ENCODE data around the gene GK.
A peak's percentile ranks its signal among the peaks of the same experiment; 100 is the strongest.
"Not testable (repeated sequence)": the region's sequence is repeated elsewhere in the genome, so short reads cannot be mapped to it uniquely, and the experiment has no call there.

The GK gene

DNA sequence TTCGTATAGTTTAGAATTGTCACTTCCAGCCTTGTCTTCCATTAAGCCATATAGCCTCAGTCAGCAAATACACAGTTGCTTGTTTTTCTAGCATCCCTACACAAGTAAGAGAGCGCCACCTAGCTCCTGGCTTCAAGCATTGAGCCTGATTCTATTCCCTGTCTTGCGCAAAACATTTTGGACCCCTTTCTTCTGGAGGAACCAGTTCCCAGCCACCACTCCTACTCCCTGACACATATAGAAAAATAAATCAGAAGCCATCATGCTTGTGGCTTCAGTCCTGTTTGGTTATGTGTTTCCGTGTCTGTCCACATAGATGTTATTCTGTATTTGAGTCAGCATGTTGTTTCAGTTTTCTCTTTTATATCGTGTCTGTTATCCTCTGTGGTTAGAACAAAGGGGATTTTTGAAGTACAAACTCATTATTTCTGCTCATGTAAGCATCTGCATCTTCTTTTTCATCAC, 59.9 kb downstream of the GK start:
- peak; percentile 59 for DNase-seq

DNA sequence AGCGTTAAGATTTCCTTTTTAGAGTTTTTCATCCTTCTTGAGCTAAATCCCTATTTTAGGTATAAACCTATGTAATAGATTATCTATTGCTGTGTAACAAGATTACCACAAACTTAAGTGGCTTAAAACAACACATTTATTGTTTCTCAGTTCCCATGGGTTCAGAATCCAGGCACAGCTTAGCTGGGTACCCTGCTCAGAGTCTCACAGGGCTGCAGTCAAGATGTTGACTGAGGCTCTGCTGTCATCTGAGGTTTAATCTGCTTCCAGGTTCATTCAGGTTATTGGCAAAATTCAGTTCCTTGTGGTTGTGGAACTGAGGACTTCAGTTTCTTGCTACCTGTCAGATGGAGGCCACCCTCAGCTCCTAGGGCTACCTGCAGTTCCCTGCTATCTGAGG, 60.9 kb downstream of the GK start:
- no peak for DNase-seq

DNA sequence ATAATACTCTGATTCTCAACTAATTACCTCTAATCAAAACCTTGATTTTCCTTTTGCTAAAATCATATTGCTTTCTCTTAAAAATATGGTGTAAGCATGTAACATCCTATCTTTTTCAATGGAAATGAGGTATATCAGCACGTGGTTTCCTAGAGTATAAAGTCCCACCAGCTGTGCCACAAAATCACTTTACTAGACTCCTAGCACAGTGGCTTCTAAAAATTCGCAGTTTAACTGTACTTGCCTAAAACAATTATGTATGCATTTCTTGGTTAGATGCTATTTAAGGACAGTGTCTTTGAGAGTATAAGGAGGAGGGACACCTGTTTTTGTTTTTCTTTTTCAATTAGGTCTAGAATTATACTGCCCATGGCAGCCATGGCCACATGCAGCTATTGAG, 62.8 kb downstream of the GK start:
- no peak for DNase-seq

DNA sequence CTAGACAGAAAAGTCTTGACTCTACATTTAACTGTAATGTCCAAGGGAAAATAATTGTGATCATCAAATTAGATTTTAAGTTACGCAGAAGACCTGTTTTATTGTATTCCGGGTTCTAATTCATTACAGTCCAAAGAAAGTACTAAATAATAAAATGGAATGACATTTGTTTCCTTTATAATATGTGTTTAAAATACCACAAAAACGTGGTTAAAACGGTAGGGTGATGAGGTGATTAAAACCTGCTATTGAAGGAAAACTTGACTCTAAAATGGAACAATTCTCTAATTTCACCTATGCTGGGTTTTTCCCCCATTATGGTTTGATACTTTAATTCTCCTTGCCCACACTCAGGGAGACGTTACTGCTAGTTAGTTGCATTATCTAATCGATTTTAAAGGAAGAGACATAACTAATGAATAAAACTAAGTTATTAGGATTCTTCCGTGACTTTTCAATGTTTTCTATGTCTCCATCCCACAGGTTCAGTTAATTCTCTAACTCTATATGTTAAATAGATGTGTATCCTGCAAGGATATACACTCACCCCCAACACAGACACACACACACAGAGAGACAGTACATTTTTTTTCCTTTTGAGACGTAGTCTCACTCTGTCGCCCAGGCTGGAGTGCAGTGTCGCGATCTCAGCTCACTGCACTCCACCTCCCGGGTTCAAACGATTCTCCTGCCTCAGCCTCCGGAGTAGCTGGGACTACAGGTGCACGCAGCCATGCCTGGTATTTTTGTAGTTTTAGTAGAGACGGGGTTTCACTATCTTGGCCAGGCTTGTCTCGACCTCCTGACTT, 80.8 kb downstream of the GK start:
- no peak for DNase-seq

DNA sequence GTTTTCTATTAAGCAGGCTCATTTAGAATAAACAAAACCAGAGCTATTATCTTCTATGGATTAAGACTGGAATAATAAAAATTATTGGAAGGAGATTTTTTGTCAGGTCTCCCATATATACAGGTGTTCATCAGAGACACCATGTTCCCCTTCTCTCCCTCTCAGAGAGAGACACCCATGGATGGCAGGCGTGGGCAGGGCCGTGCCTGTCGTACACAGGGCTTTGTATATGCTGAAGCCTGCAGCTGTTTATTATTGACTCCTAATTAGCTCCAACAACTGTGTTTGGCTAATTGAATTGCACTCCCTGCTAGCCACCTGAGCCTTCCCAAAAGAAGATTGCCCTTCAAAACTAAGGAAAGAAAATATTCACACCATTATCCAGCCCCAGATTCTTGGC, 81.6 kb downstream of the GK start:
- no peak for DNase-seq

DNA sequence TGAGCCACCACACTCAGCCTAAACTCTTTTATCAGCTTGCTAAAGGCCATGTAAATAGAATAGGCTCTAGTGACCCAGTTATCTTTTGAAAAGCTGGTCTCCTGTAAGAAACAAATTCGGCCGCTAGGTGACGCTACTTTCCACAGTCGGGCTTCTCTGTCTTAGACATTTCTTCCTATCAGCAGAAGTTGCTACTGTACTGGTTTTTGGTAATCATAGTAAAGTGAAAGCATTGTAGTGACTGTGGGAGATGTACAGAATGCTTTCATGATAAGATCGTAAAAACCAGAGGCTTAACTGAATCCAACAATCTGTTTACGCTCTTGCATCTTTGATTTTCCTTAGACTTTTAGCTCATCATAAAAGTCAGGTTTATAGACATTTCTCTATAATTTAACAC, 82.6 kb downstream of the GK start:
- DNase-seq = peak; percentile 42

DNA sequence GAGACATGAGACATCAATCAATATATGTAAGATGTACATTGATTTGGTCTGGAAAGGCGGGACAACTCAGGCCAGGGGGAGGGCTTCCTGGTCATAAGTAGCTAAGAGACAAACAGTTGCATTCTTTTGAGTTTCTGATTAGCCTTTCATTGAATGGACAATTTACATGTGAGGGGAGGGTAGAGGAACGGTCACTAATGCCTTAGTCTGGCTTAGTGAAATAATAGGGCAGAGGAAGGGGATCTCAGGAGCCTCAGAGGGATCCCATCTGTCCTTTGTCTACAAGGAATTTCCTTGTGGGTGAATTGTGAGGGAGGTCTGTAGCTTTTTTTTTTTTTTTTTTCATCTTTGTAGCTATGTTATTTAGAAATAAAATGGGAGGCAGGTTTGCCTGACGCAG, 88.3 kb downstream of the GK start:
- DNase-seq = no peak

DNA sequence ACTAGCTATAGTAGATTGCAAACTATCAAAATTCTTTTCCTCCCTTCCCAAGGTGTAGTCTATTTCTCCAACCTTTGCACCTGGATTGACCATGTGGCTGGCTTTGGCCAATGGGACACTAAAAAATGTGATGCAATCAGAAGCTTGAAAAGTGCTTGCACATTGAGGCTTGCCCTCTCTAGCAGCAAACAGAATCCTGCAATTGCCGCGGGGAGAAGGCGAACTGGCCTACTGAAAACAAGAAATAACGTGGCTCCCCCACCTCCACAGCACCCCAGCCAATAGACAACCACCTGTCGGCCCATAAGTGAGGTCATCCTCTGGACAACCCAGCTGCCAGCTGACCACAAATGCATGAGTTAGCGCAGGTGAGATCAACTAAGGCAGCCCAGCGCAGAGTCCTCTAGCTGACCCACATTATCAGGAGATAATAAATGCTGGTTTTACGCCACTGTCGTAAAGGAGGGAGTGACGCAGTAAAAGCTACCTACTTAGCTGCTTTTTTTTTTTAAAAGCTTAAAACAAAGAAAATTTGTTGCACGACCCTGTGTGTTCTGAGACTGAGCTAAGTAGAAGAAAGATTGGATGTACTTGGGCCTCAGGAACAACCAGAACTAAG, 95.2 kb downstream of the GK start:
- DNase-seq = no peak

DNA sequence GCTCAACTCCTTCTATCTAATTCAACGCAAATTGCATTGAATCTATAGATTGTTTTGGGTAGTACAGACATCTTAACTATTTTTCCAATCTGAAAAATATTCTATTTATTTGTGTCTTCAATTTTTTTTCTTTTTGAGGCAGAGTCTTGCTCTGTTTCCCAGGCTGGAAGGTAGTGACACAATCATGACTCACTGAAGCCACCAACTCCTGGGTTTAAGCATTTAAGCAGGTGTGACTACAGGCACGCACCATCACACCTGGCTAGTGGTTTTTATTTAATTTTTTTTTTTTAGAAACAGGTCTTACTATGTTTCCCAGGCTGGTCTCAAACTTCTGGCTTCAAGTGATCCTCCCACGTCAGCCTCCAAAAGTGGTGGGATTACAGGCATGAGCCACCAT, 98.3 kb downstream of the GK start:
- DNase-seq = no peak

DNA sequence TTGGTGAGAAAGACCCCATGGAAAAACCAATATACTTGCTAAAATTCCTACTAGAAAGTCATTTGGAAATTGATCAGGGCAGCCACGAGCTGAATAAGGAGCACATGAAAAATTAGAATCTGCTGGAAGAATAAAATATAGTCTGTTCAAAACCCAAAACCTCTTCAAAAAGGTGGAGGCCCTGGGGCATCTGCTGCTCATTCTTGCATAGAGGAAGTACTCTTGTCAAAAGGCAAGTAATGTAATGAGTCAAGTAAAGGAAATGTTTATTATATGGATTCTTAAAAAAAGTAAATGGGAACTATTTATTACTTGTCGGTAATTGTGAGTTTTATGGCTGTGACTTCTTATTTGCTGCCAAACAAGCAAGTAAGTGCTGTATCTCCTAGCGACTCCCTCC, 109.5 kb downstream of the GK start:
- DNase-seq = no peak

DNA sequence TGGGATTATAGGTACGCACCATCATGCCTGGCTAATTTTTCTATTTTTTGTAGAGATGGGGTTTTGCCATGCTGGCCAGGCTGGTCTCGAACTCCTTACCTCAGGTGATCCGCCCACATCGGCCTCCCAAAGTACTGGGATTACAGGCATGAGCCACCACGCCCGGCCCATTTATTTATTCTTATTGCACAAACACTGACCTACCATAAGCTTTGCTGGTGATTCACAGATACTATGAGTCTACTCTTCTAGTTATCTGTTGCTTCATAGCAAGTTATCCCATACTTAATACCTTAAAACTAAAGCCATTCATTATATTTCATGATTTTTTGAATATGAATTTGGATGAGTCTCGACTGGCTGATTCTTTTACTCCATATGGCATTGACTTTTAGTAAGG, 120.5 kb downstream of the GK start:
- DNase-seq = not testable (repeated sequence)

DNA sequence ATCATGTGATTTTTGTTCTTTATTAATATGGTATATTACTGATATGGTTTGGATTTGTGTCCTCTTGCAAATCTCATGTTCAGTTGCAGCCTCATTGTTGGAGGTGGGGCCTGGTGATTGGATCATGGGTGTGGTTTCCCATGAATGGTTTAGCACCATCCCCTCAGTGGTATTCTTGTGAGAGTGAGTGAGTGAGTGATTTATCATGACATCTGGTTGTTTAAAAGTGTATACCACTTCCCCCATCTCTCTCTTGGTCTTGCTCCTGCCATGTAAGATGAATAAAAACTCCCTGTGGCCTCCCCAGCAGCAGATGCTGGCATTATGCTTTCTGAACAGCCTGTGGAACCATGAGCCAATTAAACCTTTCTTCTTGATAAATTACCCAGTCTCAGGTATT, 124.4 kb downstream of the GK start:
- no peak for DNase-seq

DNA sequence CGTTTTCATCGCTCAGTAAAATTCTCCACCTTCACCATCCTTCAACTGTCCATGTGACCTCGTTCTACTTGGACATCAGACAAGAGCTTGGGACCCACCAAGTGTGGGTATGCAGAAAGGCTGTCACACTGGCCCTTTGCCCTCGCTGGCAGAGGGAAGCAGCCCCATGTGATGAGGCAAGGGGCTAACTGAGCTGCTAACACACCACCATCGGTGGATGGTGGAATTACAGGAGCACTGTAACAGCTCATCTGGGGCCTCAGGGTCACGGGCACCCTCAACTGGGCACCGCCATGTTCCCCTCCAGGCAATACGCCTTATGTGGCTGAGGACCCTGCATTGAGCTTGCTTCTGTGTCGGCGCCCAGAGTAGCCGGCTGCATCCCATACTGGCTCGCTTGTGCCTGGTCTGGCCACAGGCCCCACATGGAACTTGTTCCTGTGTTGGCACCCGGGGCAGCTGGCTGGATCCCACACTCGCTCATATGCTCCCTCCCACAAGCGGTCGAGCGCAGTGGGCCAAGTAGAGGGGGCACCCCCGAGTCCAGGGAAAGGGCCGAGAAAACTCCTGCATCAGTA, 126.3 kb downstream of the GK start:
- no peak for DNase-seq

Measured in fibroblast of skin of right biceps (primary cell).